Ovary (tissue), 3 donors: ENCODE data around the gene SLA2.

Experiments
- POLR2A ChIP-seq: fragments of 450-650 bp; IDR thresholded peaks from one replicate; pipeline ENCODE4 v1.6.1; 2017; ENCODE audit warnings: antibody characterized with exemption, mild to moderate bottlenecking, moderate library complexity
- TF ChIP-seq, protein P1 (sequence below), 3 donors: fragments of 450-650 bp in 2 of 3; fragments of 200-600 bp in 1 of 3; IDR thresholded peaks; one replicate each; pipeline versions ENCODE4 v1.5.1 to v1.8.0; 2016 to 2022; ENCODE audit warnings: antibody characterized with exemption in 3 of 3, mild to moderate bottlenecking in 1 of 3
- donor health status: DM: no; HTN: no; CAD: no.

DNA sequence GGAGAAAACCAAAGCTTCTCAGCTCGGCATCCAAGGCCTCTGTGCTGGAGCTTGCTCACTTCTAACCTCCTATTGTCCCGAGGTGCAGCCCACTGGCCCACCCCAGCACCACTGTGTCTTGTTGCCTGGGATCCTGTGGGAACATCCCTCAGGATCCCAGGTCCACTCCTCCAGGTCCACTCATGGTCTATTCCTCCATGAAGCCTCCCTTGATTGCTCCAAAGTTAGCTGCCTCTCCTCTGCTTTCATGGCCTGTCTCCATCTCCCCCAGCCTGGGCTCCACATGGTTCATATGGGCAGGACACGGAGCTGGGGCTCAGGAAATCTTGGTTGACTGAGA, 13.9 kb downstream of the SLA2 start:
- TF ChIP-seq, protein P1, sequence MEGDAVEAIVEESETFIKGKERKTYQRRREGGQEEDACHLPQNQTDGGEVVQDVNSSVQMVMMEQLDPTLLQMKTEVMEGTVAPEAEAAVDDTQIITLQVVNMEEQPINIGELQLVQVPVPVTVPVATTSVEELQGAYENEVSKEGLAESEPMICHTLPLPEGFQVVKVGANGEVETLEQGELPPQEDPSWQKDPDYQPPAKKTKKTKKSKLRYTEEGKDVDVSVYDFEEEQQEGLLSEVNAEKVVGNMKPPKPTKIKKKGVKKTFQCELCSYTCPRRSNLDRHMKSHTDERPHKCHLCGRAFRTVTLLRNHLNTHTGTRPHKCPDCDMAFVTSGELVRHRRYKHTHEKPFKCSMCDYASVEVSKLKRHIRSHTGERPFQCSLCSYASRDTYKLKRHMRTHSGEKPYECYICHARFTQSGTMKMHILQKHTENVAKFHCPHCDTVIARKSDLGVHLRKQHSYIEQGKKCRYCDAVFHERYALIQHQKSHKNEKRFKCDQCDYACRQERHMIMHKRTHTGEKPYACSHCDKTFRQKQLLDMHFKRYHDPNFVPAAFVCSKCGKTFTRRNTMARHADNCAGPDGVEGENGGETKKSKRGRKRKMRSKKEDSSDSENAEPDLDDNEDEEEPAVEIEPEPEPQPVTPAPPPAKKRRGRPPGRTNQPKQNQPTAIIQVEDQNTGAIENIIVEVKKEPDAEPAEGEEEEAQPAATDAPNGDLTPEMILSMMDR (IDR thresholded peaks at IDR 0.05): no peak
- TF ChIP-seq POLR2A: no peak
